Neuronal stem cell (in vitro differentiated cells): ENCODE data around the gene MCUB.

ENCODE experiments used
- DNase-seq: peaks from one replicate; pipeline ENCODE4 v3.0.0-alpha.2; 2013; ENCODE audit warnings: low spot score
- H2AFZ ChIP-seq: one replicate; pipeline ENCODE4 v1.6.1; 2013; ENCODE audit warnings: mild to moderate bottlenecking, low read length, inconsistent platforms
- H2AK5ac ChIP-seq: 2 replicates; pipeline ENCODE4 v1.6.1; 2013; ENCODE audit warnings: low read depth, mild to moderate bottlenecking, inconsistent platforms, low read length, moderate library complexity, mixed read lengths
- H2BK120ac ChIP-seq: 2 replicates; pipeline ENCODE4 v1.6.1; 2013; ENCODE audit warnings: low read depth, mild to moderate bottlenecking, inconsistent platforms, low read length, moderate library complexity, mixed read lengths
- H2BK12ac ChIP-seq: one replicate; pipeline ENCODE4 v1.6.1; 2013; ENCODE audit warnings: low read length, inconsistent platforms
- H2BK15ac ChIP-seq: 2 replicates; pipeline ENCODE4 v1.6.1; 2013; ENCODE audit warnings: mild to moderate bottlenecking, low read length, inconsistent platforms, mixed read lengths
- H2BK5ac ChIP-seq: one replicate; pipeline ENCODE4 v1.6.1; 2013; ENCODE audit warnings: inconsistent platforms, mild to moderate bottlenecking, low read length, moderate library complexity
- H3K14ac ChIP-seq: one replicate; pipeline ENCODE4 v1.6.1; 2013; ENCODE audit warnings: low read length, inconsistent platforms
- H3K18ac ChIP-seq: 2 replicates; pipeline ENCODE4 v1.6.1; 2013; ENCODE audit warnings: low read length, inconsistent platforms
- H3K23ac ChIP-seq: 2 replicates; pipeline ENCODE4 v1.6.1; 2013; ENCODE audit warnings: low read depth, mild to moderate bottlenecking, mixed read lengths, low read length, inconsistent platforms; ENCODE audit not compliant: poor library complexity
- H3K27ac ChIP-seq: replicated peaks from 3 replicates; pipeline ENCODE4 v1.5.1; 2013; ENCODE audit warnings: low read length, inconsistent platforms
- H3K27me3 ChIP-seq, 3 experiments: 2 replicates each; pipeline ENCODE4 v1.6.1; 2013; ENCODE audit warnings: low read length in 3 of 3, mild to moderate bottlenecking in 2 of 3, inconsistent platforms in 1 of 3, low read depth in 1 of 3, mixed read lengths in 1 of 3, moderate library complexity in 1 of 3; ENCODE audit not compliant: control insufficient read depth in 3 of 3, insufficient read depth in 3 of 3
- H3K36me3 ChIP-seq, 2 donors: replicated peaks in 1 of 2; 2 replicates each; pipeline ENCODE4 v1.6.1; 2013; ENCODE audit warnings: low read length in 2 of 2; ENCODE audit not compliant: control insufficient read depth in 2 of 2, insufficient read depth in 2 of 2
- H3K4ac ChIP-seq: 2 replicates; pipeline ENCODE4 v1.6.1; 2013; ENCODE audit warnings: inconsistent platforms, mild to moderate bottlenecking, low read length, moderate library complexity
- H3K4me1 ChIP-seq, 2 donors: 1 replicate in 1 of 2; 2 replicates in 1 of 2; pipeline ENCODE4 v1.6.1; 2013; ENCODE audit warnings: low read length in 2 of 2, low read depth in 1 of 2; ENCODE audit not compliant: control insufficient read depth in 2 of 2, insufficient read depth in 1 of 2
- H3K4me2 ChIP-seq: one replicate; pipeline ENCODE4 v1.6.1; 2013; ENCODE audit warnings: mild to moderate bottlenecking, low read length, inconsistent platforms; ENCODE audit not compliant: insufficient read depth, poor library complexity, severe bottlenecking
- H3K4me3 ChIP-seq, 2 donors: 2 replicates each; pipeline ENCODE4 v1.5.1; 2013; ENCODE audit warnings: low read length in 2 of 2, mild to moderate bottlenecking in 2 of 2, inconsistent platforms in 1 of 2, moderate library complexity in 1 of 2
- H3K79me1 ChIP-seq: one replicate; pipeline ENCODE4 v1.6.1; 2013; ENCODE audit warnings: low read depth, mild to moderate bottlenecking, inconsistent platforms, low read length, moderate library complexity
- H3K9ac ChIP-seq: one replicate; pipeline ENCODE4 v1.6.1; 2013; ENCODE audit warnings: mild to moderate bottlenecking, low read depth, low read length, inconsistent platforms; ENCODE audit not compliant: poor library complexity
- H3K9me3 ChIP-seq, 2 donors: replicated peaks in 1 of 2; 2 replicates each; pipeline versions ENCODE3 to v1.6.1; 2013; ENCODE audit warnings: low read length in 2 of 2, mild to moderate bottlenecking in 2 of 2, inconsistent platforms in 1 of 2, low read depth in 1 of 2, mixed read lengths in 1 of 2, moderate library complexity in 1 of 2; ENCODE audit not compliant: control insufficient read depth in 2 of 2, insufficient read depth in 1 of 2
- H4K8ac ChIP-seq: one replicate; pipeline ENCODE4 v1.6.1; 2013; ENCODE audit warnings: low read depth, mild to moderate bottlenecking, inconsistent platforms, low read length, moderate library complexity
- H4K91ac ChIP-seq: one replicate; pipeline ENCODE4 v1.6.1; 2013; ENCODE audit warnings: low read length, low read depth, mild to moderate bottlenecking, inconsistent platforms; ENCODE audit not compliant: poor library complexity
- WGBS, 2 donors: extraction: QIAGEN DNeasy Blood & Tissue Kit; methylation state at CpG; one replicate each; pipeline ENCODE4 v1.1.7; 2013; ENCODE audit warnings: missing lambda C conversion rate in 2 of 2, mixed read lengths in 1 of 2; ENCODE audit not compliant: insufficient read length in 2 of 2, insufficient replicate concordance in 1 of 2; ENCODE audit errors: extremely low coverage in 2 of 2; 5-methylcytosine and 5-hydroxymethylcytosine counted together

Gene MCUB

DNA sequence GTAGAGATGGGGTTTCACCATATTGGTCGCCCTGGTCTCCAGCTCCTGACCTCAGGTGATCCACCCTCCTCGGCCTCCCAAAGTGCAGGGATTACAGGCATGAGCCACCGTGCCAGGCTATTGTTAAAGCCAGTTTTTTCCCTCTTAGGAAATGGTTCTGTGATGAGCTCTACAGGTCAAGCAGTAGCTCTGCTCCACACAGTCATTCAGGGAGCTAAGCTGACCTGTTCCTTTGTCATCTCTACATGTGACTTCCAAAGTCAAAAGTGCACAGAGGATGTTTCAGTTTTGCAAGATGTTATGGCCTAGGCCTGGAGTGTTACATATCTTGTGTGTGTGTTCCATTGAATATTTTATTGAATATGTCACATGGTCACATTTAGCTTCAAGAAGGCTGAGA, 11.4 kb downstream of the MCUB start:
- H3K4me3 ChIP-seq, result no peak overlapping the region
- no peak overlapping the region for H3K27ac ChIP-seq
- H2BK12ac ChIP-seq, result no peak overlapping the region
- H2AK5ac ChIP-seq, result no peak overlapping the region
- no peak overlapping the region for H3K4me2 ChIP-seq
- no peak overlapping the region for H2AFZ ChIP-seq
- H4K8ac ChIP-seq, result no peak overlapping the region
- H3K36me3 ChIP-seq, result no peaks in the 10 kb centered on the region
- H3K9ac ChIP-seq, result no peak overlapping the region
- H2BK15ac ChIP-seq, result no peak overlapping the region
- no peak overlapping the region for H3K23ac ChIP-seq
- H3K27me3 ChIP-seq, result no peaks in the 10 kb centered on the region
- H4K91ac ChIP-seq, result no peak overlapping the region
- H3K9me3 ChIP-seq, result peaks cover 2 to 5% of the 10 kb centered on the region in 2 donors
- H2BK5ac ChIP-seq, result no peak overlapping the region
- no peak overlapping the region for H3K18ac ChIP-seq
- DNase-seq, result no peak
- H3K4ac ChIP-seq, result no peak overlapping the region
- H3K79me1 ChIP-seq, result peaks cover 1% of the 10 kb centered on the region
- WGBS, 2 donors, result no CpG with 5 or more reads among the region's 3 CpGs
- no peaks in the 10 kb centered on the region for H3K4me1 ChIP-seq
- H3K14ac ChIP-seq, result no peak overlapping the region
- H2BK120ac ChIP-seq, result no peak overlapping the region

GRCh38 chr4:109572154-109572553, 12.1 kb downstream of the MCUB start:
- Histone ChIP-seq H2BK12ac (no peak overlapping the region), H2BK120ac (no peak overlapping the region), H4K8ac (no peak overlapping the region), H3K9me3 (peaks cover 2 to 5% of the 10 kb centered on the region in 2 donors), H3K9ac (no peak overlapping the region), H2AK5ac (no peak overlapping the region), H3K4ac (no peak overlapping the region), H3K4me1 (no peaks in the 10 kb centered on the region), H3K18ac (no peak overlapping the region), H2BK5ac (no peak overlapping the region), H3K79me1 (peaks cover 1% of the 10 kb centered on the region), H3K36me3 (no peaks in the 10 kb centered on the region), H3K4me3 (no peak overlapping the region), H3K27ac (no peak overlapping the region), H2BK15ac (no peak overlapping the region), H3K4me2 (no peak overlapping the region), H3K14ac (no peak overlapping the region), H3K23ac (no peak overlapping the region), H3K27me3 (no peaks in the 10 kb centered on the region), H2AFZ (no peak overlapping the region), H4K91ac (no peak overlapping the region)
- no CpG with 5 or more reads among the region's 3 CpGs for WGBS, 2 donors
- no peak for DNase-seq

- H2BK5ac ChIP-seq, result no peak overlapping the region
- no peak overlapping the region for H3K27ac ChIP-seq
- H2AK5ac ChIP-seq, result no peak overlapping the region
- H3K4ac ChIP-seq, result no peak overlapping the region
- H3K4me1 ChIP-seq, result no peaks in the 10 kb centered on the region
- H3K23ac ChIP-seq, result no peak overlapping the region
- H3K79me1 ChIP-seq, result peaks cover 1% of the 10 kb centered on the region
- no peak overlapping the region for H4K8ac ChIP-seq
- no peak overlapping the region for H2AFZ ChIP-seq
- H3K27me3 ChIP-seq, result no peaks in the 10 kb centered on the region
- H2BK120ac ChIP-seq, result no peak overlapping the region
- H3K36me3 ChIP-seq, result no peaks in the 10 kb centered on the region
- no peak overlapping the region for H4K91ac ChIP-seq
- WGBS, 2 donors, result no CpG with 5 or more reads among the region's 6 CpGs
- H2BK12ac ChIP-seq, result no peak overlapping the region
- no peak for DNase-seq
- H2BK15ac ChIP-seq, result no peak overlapping the region
- H3K4me2 ChIP-seq, result no peak overlapping the region
- H3K14ac ChIP-seq, result no peak overlapping the region
- no peak overlapping the region for H3K4me3 ChIP-seq
- no peak overlapping the region for H3K9ac ChIP-seq
- H3K9me3 ChIP-seq, result peaks cover 2 to 5% of the 10 kb centered on the region in 2 donors
- no peak overlapping the region for H3K18ac ChIP-seq
Measured at GRCh38 chr4:109574443-109574850, 14.4 kb downstream of the MCUB start.

DNA sequence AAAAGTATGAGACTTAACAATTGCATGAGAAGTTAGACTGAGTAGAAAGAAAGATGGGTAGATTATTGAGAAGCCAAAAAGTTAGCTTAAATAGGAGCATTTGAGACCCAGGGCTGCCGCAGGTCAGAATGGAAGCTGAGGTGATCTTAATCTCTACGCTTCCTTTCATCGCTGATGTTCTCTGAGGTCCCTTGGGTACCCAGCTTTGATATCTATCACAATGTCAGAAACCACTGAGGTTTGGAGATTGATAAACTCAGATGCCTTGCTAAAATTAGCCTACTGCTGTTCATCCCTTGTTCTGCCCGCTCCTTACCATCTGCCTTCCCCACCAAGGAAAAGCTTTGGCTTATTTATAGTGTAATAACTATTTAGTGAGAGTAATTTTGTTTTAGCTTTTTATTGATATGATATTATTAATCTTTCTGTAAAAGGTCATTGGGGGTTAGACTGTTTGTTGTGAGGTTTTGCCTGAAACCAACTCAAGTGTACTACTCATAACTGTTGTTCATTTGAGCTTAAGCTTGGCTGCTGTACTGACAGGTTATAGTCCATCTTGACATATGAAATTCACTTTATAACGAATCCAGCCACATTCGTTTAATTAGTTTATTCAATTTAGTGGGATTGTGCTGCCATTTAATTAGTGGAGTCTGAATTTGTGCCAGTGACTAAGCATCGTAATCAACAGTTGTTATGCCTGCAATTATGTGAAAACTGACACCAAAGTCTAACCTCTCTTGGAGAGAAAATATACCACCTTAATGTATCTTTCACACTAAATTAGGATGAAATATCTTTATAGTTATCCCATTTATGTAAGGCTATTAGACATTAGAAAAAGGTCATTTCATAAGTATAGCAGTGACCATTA, 15.1 kb downstream of the MCUB start:
- Histone ChIP-seq H2AFZ (no peak overlapping the region), H3K9ac (no peak overlapping the region), H2BK5ac (no peak overlapping the region), H2BK120ac (no peak overlapping the region), H3K4ac (no peak overlapping the region), H3K79me1 (no peaks in the 10 kb centered on the region), H3K23ac (no peak overlapping the region), H3K4me2 (no peak overlapping the region), H3K36me3 (no peaks in the 10 kb centered on the region), H2BK15ac (no peak overlapping the region), H4K8ac (no peak overlapping the region), H3K4me1 (no peaks in the 10 kb centered on the region), H2AK5ac (no peak overlapping the region), H4K91ac (no peak overlapping the region), H3K27ac (no peak overlapping the region), H2BK12ac (no peak overlapping the region), H3K9me3 (peaks cover 2 to 5% of the 10 kb centered on the region in 2 donors), H3K27me3 (no peaks in the 10 kb centered on the region), H3K18ac (no peak overlapping the region), H3K4me3 (no peak overlapping the region), H3K14ac (no peak overlapping the region)
- WGBS, 2 donors, result no CpG with 5 or more reads among the region's 7 CpGs
- DNase-seq, result no peak
